Measurements from ENCODE around the gene DCUN1D1. TPM values are rescaled to one million over a fixed set of nuclear protein-coding genes. Genes with fewer than 3 reads are reported as not detected.
"Not testable (repeated sequence)": the region's sequence is repeated elsewhere in the genome, so short reads cannot be mapped to it uniquely, and the experiment has no call there.

The DCUN1D1 gene
- 10 to 100 TPM; 54.6 to 65.0 TPM for total RNA-seq

DNA sequence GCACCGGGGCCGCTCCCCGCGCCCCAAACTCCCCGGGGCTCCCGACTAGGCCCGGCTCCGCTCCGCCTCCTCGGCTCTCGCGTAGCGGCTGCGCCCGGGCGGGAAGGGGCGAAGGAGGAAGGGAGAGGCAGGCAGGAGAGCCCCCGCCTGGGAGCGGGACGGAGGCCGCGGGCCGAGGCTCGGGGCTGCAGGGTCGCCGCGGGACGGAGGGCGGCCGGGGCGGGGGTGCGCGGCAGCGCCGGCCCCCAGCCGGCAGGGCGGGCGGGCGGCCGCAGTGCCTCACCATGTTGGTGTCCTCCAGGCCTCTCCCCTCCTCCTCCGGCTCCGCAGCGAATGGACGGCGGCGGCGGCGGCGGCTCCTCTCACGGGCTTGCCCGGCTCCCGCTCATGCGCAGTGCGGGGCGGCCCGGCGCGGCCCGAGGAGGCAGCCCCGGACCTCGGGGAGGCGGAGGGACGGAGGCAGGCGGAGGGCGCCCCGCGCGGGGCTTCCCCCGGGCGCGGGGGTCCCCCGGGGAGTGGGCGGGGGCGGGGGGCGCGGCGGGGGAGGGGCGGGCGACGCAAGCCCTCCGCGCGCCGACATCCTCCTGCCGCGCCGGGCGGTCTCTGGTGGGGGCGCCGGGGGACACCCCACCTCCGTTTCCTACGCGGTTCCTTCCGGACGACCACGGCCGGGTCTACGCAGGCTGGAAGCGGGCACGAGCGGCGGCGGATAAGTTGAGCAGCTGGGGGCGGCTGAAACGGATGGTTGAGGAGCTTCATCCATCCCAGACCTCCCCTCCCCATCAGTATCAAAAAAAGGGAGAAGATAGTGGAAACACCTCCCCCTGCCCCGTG, at the start of gene DCUN1D1:
Gene DCUN1D1 (minus strand): TSS at position 335 of the 834 bp plus-strand sequence. CDS start 49 bp downstream, at position 286.
- Mint-ChIP-seq H3K4me1 (peaks cover 39% of the 10 kb centered on the region), H3K27me3 (no peaks in the 10 kb centered on the region), H3K27ac (peak within 1 kb of the TSS; percentile 86), H3K9me3 (ENCODE audit: low read depth) (no peaks in the 10 kb centered on the region), H3K4me3 (peak within 1 kb of the TSS; percentile 88), H3K36me3 (peaks cover 4% of the 10 kb centered on the region)
- DNase-seq, result peak; percentile 91
- CTCF ChIA-PET, result no interaction called here
- peak; percentile 97 for ATAC-seq

- Mint-ChIP-seq H3K4me1 (peaks cover 2% of the 10 kb centered on the region), H3K9me3 (ENCODE audit: low read depth) (no peaks in the 10 kb centered on the region), H3K27me3 (no peaks in the 10 kb centered on the region), H3K27ac (no peak overlapping the region), H3K36me3 (peaks cover 35% of the 10 kb centered on the region), H3K4me3 (no peak overlapping the region)
- no peak for DNase-seq
- CTCF ChIA-PET, result no interaction called here
- no peak for ATAC-seq
Observed at GRCh38 chr3:183028416-183028815, 48.1 kb upstream of the DCUN1D1 start.

- Mint-ChIP-seq H3K9me3 (ENCODE audit: low read depth) (no peaks in the 10 kb centered on the region), H3K27ac (no peak overlapping the region), H3K4me1 (peaks cover 2% of the 10 kb centered on the region), H3K36me3 (peaks cover 30% of the 10 kb centered on the region), H3K27me3 (no peaks in the 10 kb centered on the region), H3K4me3 (no peak overlapping the region)
- CTCF ChIA-PET, result no interaction called here
- no peak for ATAC-seq
- no peak for DNase-seq
Observed at GRCh38 chr3:183027276-183027675, 46.9 kb upstream of the DCUN1D1 start.

GRCh38 chr3:183022936-183023516, 42.7 kb upstream of the DCUN1D1 start:
- DNase-seq (no peak), ATAC-seq (no peak)
- Mint-ChIP-seq H3K27ac (no peak overlapping the region), H3K36me3 (peaks cover 22% of the 10 kb centered on the region), H3K9me3 (ENCODE audit: low read depth) (no peaks in the 10 kb centered on the region), H3K4me3 (no peak overlapping the region), H3K4me1 (no peaks in the 10 kb centered on the region), H3K27me3 (no peaks in the 10 kb centered on the region)
- CTCF ChIA-PET, result interaction anchor here (1.6 kb wide), 1 partner anchor 113 kb away, joined by 4 read pairs; no protein-coding TSS in a partner anchor

- Mint-ChIP-seq H3K9me3 (ENCODE audit: low read depth) (no peaks in the 10 kb centered on the region), H3K27me3 (no peaks in the 10 kb centered on the region), H3K36me3 (peaks cover 24% of the 10 kb centered on the region), H3K27ac (no peak overlapping the region), H3K4me1 (no peaks in the 10 kb centered on the region), H3K4me3 (no peak overlapping the region)
- CTCF ChIA-PET, result no interaction called here
- no peak for DNase-seq
- ATAC-seq, result peak; percentile 42
Observed at GRCh38 chr3:183018421-183019192, 38.3 kb upstream of the DCUN1D1 start.

DNA sequence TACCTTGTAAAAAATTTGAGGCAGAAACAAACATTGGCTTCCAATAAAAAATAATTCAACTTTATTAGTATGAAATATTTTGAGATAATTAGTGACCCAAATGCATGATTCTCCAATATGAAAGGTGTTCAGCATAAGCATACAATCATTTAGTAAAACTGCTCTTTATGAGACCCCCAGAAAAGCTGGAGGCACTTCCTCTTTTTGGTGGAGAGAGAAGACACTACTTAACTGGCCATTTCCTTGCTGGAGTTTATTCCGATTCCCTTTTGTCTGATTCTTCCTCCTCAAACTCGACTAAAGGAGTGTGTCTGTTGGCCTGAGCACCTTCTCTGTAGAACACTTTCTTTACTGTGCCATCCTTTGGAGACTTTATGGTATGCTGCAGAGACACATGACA, 34.8 kb upstream of the DCUN1D1 start:
- Mint-ChIP-seq H3K4me1 (no peaks in the 10 kb centered on the region), H3K4me3 (no peak overlapping the region), H3K36me3 (peaks cover 17% of the 10 kb centered on the region), H3K27me3 (no peaks in the 10 kb centered on the region), H3K9me3 (ENCODE audit: low read depth) (no peaks in the 10 kb centered on the region), H3K27ac (no peak overlapping the region)
- CTCF ChIA-PET, result no interaction called here
- DNase-seq (no peak), ATAC-seq (no peak)

GRCh38 chr3:183013856-183014255, 33.5 kb upstream of the DCUN1D1 start:
- Mint-ChIP-seq H3K36me3 (peaks cover 13% of the 10 kb centered on the region), H3K4me3 (no peak overlapping the region), H3K27ac (no peak overlapping the region), H3K27me3 (no peaks in the 10 kb centered on the region), H3K9me3 (ENCODE audit: low read depth) (no peaks in the 10 kb centered on the region), H3K4me1 (no peaks in the 10 kb centered on the region)
- CTCF ChIA-PET, result no interaction called here
- no peak for ATAC-seq
- DNase-seq, result no peak

DNA sequence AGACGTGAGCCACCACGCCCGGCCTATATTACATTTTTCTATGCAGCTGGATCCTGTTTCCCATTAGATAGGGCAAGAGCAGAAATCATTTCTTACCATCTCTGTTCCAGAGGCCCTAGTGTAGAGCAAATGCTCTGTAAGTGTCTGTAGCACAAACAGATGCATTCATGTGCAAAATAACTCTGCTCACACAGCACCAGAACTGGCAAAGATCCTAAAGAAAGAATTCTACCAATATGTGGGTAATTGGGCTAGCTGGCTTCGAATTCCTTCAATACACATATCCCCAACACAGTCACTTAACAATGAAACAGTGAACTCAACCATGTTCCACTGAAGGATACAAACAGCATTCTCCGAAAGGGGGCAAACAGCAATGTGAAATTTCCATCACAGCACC, 32.7 kb upstream of the DCUN1D1 start:
- ATAC-seq (no peak), DNase-seq (no peak)
- H3K9me3 Mint-ChIP-seq (ENCODE audit: low read depth), result no peaks in the 10 kb centered on the region
- no peak overlapping the region for H3K4me3 Mint-ChIP-seq
- H3K4me1 Mint-ChIP-seq, result no peaks in the 10 kb centered on the region
- H3K27ac Mint-ChIP-seq, result no peak overlapping the region
- no peaks in the 10 kb centered on the region for H3K27me3 Mint-ChIP-seq
- peaks cover 9% of the 10 kb centered on the region for H3K36me3 Mint-ChIP-seq
- CTCF ChIA-PET, result no interaction called here

- CTCF ChIA-PET, result no interaction called here
- Mint-ChIP-seq H3K36me3 (no peaks in the 10 kb centered on the region), H3K27me3 (no peaks in the 10 kb centered on the region), H3K27ac (no peak overlapping the region), H3K4me1 (no peaks in the 10 kb centered on the region), H3K4me3 (no peak overlapping the region), H3K9me3 (ENCODE audit: low read depth) (no peaks in the 10 kb centered on the region)
- ATAC-seq (no peak), DNase-seq (no peak)
Observed at GRCh38 chr3:183008800-183009199, 28.5 kb upstream of the DCUN1D1 start.

GRCh38 chr3:183008303-183008702, 28.0 kb upstream of the DCUN1D1 start:
- no peaks in the 10 kb centered on the region for H3K27me3 Mint-ChIP-seq
- CTCF ChIA-PET, result no interaction called here
- no peaks in the 10 kb centered on the region for H3K4me1 Mint-ChIP-seq
- H3K9me3 Mint-ChIP-seq (ENCODE audit: low read depth), result no peaks in the 10 kb centered on the region
- DNase-seq, result no peak
- H3K4me3 Mint-ChIP-seq, result no peak overlapping the region
- ATAC-seq, result no peak
- no peak overlapping the region for H3K27ac Mint-ChIP-seq
- H3K36me3 Mint-ChIP-seq, result no peaks in the 10 kb centered on the region

- DNase-seq (no peak), ATAC-seq (no peak)
- CTCF ChIA-PET, result no interaction called here
- H3K27ac Mint-ChIP-seq, result no peak overlapping the region
- no peaks in the 10 kb centered on the region for H3K27me3 Mint-ChIP-seq
- H3K4me3 Mint-ChIP-seq, result no peak overlapping the region
- no peaks in the 10 kb centered on the region for H3K36me3 Mint-ChIP-seq
- H3K4me1 Mint-ChIP-seq, result no peaks in the 10 kb centered on the region
- H3K9me3 Mint-ChIP-seq (ENCODE audit: low read depth), result no peaks in the 10 kb centered on the region
Observed at GRCh38 chr3:183006396-183007002, 26.2 kb upstream of the DCUN1D1 start.

- no peaks in the 10 kb centered on the region for H3K9me3 Mint-ChIP-seq (ENCODE audit: low read depth)
- peaks cover 5% of the 10 kb centered on the region for H3K27me3 Mint-ChIP-seq
- H3K36me3 Mint-ChIP-seq, result no peaks in the 10 kb centered on the region
- no peak overlapping the region for H3K27ac Mint-ChIP-seq
- no peaks in the 10 kb centered on the region for H3K4me1 Mint-ChIP-seq
- DNase-seq, result no peak
- CTCF ChIA-PET, result no interaction called here
- ATAC-seq, result no peak
- H3K4me3 Mint-ChIP-seq, result no peak overlapping the region
Observed at GRCh38 chr3:182999767-183000166, 19.4 kb upstream of the DCUN1D1 start.

DNA sequence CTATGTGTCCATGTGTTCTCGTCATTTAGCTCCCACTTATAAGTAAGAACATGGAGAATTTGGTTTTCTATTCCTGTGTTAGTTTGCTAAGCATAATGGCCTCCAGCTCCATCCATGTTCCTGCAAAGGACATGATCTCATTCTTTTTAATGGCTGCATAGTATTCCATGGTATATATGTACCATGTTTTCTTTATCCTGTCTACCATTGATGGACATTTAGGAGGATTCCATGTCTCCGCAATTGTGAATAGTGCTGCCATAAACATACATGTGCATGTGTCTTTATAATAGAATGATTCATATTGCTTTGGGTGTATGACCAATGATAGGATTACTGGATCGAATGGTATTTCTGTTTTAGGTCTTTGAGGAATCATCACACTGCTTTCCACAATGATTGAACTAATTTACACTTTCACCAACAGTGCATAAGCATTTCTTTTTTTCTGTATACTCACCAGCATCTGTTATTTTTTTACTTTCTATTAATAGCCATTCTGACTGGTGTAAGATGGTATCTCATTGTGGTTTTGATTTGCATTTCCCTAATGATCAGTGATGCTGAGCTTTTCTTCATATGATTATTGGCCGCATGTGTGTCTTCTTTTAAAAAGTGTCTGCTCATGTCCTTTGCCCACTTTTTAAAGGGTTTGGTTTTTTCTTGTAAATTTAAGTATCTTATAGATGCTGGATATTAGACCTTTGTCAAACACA, 13.3 kb upstream of the DCUN1D1 start:
- ATAC-seq; H3K27me3 Mint-ChIP-seq; CTCF ChIA-PET; H3K36me3 Mint-ChIP-seq; H3K9me3 Mint-ChIP-seq (ENCODE audit: low read depth); DNase-seq; H3K27ac Mint-ChIP-seq; H3K4me1 Mint-ChIP-seq; H3K4me3 Mint-ChIP-seq: not testable (repeated sequence)

Measured in activated CD8-positive, alpha-beta memory T cell treated with anti-CD3 and anti-CD28 coated beads, Interleukin-2, amount 10 ng/mL, durations not matched to agents 7 days and 5 days (primary cell).